ENCODE data around the gene GNPDA1.

GNPDA1 gene

DNA sequence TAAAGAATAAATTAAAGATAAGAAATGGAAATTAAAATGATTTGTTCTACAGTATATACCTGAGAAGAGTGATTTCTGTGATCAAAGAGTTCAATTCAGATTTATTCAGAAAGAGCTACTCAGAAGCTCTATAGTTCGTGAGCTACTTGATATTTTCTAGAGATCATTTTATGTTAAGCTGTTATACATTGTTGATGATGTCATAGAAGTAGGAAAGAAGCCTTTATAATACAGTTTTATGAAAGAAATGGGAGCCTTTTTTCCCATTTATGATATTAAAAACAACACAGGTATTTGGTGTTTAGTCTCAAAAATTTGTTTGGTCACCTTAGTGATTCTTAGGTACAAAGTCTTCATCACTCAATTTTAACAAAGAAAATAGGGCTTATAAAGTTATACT lies 23.1 kb downstream of the GNPDA1 start:
- no peak for DNase-seq

DNA sequence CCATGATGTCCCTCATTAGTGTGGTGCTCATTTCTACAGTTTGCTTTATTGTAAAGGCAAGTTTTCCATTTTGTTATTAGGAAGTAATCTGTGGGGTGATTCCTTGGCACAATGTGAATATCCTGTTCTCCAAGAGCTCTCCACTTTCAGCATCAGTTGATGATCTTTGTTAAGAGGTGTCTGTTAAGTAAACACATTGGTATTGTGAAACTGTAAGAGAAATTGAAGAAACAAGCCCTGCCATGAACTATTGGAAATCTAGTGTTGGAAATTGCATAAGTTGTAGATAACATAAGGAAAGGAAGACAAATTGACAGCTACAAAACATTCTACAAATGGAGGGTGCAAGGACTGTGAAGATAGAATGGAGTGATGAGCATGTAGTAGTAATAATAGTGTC lies 26.8 kb downstream of the GNPDA1 start:
- no peak for DNase-seq

DNA sequence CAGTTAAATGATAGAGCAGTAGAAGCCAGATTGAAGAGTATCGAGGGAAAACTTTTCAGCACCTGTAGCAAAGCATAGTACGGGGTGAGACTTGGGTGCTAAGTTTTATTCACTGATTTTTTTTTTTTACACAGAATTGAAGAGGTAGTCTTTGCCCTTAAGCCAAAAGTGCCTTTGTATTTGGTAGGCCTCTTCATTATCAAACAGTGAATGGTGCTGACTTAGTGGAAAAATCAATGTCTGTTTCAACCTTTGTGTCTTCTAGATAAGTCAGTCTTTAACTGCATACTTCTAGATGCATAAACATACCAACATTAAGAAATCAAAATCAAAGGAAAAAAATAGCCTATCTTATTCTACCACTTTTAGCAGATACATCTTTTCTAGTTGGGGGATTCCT lies 30.2 kb downstream of the GNPDA1 start:
- no peak for DNase-seq

DNA sequence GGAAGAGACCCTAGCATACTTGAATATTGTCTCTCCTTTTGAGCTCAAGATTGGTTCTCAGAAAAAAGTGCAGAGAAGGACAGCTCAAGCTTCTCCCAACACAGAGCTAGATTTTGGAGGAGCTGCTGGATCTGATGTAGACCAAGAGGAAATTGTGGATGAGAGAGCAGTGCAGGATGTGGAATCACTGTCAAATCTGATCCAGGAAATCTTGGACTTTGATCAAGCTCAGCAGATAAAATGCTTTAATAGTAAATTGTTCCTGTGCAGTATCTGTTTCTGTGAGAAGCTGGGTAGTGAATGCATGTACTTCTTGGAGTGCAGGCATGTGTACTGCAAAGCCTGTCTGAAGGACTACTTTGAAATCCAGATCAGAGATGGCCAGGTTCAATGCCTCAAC lies 34.4 kb downstream of the GNPDA1 start:
- DNase-seq = no peak

DNA sequence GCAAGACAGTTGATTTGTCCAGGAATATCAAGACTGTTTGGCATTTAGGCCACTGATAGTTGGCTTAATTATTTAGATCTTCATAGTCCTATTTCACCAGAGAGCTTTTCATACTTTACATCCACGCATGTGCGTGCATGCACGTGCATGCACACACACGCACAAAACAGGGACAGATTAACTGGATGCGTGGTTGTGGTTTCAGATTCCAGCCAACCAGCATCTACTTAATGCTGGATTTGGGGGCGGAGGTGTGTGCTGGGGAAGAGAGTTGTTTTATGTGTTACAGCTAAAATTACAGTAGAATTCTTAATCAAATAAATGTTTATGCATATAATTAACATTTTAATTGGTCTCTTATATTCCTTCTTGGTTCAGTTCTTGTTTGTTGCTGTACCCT lies 36.7 kb downstream of the GNPDA1 start:
- DNase-seq = no peak

DNA sequence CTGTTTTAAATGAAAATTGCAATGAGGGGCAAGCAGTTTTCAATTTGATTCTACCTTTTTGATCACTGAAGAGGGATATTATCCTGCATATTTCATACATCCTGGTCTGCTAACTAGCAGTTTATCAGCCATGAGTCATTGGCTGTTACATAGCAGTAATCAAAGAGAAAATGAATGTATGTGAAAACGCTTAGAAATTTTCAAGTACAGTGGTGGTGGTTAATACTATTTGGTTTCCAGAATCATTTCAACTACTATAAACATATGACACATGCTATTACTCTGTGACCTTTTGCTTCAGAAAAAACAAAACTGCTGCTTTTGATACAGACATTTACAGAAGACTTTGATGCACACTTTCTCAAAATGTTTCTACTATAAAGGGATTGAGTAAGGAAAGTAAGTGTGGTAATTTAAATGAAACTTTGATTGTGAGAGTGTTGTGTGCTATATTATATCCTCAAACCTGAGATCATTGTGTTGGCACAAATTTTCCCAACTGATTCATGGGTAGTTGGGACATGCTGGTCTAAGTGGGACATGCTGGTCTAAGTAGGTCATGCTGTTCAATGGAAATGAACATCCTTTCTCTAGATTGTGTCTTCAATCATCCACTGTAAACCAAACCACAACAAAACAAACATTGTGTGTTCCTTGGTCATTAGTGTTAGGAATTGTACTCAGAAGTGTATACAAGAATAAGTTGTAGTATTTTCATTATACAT lies 38.8 kb downstream of the GNPDA1 start:
- DNase-seq = no peak

DNA sequence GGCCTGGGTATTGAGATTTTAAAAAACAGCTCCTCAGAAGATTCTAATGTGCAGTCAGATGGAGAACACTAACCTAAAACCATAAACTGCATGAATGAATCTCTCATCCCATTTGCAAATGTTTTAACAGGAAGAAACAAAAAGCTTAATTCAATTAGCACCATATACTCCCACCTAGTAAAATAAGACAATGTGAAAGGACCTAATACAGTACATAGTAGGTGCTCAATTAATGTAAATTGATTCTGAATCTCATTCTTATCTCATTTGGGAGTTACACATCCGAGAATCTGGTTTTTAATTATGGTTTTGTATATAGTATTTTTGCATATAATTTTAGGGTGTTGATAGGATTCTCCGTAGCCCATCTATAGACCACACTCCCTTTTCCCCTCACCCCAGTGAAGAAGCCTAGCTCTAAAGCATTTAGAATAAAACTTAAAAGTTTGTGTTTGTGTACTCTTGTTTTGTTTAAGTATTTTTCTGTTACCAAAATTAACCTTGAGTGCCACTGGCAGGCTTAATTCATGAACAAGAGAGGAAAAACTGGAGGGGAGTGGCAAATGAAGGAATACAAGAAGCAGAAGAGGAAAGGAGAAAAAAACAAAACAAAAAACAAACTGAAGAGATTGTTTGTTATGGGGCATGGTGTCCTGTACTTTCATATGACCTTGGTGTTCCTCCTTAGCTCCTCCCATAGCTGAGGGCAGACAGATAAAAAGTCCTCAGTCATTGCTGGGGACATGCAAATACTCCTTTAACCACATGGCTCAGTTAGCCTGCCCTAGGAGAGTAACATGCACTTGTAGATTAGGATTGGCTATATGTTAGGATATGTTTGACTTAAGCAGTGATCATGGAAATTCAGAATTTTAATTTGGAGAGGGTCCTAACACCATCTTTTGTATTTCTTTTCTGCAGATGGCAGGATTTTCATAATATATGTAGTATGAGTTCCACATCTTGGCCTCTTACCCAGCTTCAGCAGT lies 42.8 kb downstream of the GNPDA1 start:
- peak; percentile 68 to 81 for DNase-seq

DNA sequence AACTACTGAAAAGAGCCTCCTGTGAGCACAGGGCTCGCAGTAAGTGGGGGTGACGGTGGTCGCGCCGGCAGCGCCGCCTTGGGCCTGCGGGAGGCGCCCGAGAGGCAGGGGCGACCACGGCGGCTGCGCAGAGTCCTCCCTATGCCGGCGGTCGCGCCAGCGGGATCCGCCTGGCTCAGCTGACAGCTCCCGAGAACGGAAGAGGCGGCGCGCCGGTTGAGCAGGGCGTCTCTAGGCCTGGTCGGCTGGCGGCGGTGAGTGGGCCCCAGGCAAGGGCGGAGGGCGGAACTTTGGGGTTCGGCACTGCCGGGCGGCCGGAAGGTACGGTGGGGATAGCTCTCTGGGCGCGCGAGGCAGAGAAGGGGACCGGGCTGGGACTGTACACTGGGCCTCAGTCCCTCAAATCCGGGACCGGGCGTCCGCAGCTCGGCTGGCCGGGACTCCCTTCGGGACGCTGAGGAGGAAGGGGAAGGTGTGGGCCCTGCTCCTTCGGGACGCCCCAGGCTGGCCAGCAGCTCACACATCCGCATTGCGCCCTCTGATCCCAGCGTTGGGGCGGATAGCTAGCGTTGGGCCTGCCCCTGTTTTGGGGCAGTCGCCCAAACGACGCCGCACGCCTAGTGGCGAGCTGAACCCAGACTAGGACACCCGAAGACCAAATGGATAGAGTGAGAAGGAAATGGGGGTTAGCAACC lies 43.8 kb downstream of the GNPDA1 start, which contains the start of gene RNF14:
Gene RNF14 (plus strand): TSS at position 192 of the 695 bp plus-strand sequence. CDS start 4,484 bp downstream, outside the sequence.
- DNase-seq = peak; percentile 90 to 94

DNA sequence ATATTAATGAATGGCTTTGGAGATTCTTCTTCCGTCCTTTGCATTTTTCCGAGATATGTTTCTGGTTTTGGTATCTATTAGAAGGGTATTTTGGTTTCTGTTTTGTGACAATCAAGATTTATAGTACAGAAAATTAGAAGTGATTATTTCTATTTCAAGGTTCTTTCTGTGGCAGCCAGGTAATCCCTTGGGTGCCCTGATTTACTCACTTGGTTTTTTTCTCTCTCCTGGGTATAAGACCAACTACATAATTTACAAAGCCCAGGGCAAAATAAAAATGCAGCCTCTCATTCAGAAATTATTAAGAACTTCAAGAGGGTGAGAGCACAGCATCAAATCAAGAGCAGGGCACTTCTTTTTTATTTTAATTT lies 45.9 kb downstream of the GNPDA1 start:
- no peak for DNase-seq

DNA sequence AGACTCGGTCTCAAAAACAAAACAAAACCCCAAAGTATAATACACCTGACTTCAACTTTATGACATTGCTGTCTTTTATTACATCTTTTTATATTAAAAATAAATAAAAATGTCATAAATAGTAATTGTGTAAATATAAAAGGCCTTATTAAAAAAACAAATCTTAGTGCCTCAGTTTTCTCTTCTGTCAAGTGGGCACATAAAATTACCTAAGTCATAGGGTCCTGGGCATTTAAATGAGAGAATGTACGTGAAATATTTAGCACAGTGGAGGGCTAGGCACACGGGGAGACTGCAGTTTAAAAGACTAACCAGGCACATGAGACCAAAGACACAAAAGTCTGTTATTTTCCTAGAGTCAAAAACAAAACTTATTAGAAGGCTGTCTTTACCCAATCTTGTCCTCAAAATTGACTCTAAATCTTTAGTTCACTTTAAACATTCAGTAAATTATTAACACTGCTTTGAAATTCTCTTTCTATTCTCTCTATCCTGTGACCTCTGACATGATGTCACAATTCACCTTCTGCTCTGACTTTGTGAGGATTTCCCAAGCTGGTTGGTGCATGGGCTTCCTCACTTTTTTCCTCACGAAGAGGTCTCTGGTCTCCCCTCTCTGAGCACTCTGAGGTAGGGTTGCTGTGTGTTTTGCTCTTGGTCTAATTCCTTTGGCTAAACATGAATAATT lies 46.4 kb downstream of the GNPDA1 start:
- DNase-seq = no peak

DNA sequence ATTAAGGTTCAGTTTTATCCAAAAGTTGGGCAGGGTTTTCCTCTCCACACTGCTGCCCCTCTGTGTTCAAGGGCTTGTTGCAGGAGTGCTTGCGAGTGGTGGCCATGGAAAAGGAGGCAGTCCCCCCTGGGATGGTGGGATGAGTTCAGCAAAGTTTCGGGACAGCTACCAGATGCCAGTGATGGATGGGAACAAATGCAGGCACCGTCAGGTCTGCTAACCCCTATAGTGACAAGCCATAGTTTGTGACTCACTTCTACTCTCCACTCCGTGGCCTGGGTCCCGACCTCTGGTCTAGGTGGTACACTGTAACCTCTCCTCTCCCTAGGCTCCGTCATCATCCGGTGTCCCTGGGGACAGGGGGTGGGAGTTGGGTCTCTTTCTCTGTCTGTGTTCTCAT lies 47.8 kb downstream of the GNPDA1 start:
- DNase-seq = no peak

DNA sequence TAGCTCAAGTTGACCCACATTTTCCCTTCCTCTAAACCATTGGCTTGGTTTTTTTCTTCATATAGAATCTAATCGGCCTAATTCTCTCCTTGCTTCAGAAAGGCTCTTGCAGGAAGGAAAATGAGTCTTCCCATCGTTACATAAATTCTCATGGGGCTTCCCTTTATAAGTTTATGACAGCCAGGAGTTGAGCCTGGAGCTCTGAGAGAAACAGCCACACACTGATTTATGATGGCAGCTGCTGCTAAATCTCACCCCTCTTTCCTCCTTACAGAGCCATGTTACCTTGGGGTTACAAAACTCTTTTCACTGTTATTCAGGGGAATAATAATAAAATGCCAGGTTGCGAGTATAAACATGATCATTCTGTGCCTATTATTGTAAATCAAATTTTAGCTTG lies 49.1 kb downstream of the GNPDA1 start:
- no peak for DNase-seq

DNA sequence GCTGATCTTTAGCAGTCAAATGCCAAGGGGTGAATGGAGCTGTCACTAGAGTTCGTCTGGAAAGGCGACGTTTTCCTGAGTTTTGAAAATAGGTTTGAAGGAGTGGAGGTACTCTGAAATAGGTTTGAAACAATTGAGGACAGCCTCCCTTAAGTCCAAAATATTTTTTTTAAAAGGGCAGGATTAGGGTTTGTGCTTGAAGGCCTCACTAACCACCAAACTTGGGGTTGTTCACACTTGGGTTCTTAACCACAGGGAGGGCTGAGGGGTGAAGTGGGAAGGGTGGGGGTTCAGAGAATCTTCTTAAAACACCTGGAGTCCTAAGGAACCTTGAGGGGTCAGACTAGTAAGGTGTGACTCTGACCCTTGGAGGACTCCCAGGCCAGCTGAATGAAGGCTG lies 51.4 kb downstream of the GNPDA1 start:
- DNase-seq = no peak

DNA sequence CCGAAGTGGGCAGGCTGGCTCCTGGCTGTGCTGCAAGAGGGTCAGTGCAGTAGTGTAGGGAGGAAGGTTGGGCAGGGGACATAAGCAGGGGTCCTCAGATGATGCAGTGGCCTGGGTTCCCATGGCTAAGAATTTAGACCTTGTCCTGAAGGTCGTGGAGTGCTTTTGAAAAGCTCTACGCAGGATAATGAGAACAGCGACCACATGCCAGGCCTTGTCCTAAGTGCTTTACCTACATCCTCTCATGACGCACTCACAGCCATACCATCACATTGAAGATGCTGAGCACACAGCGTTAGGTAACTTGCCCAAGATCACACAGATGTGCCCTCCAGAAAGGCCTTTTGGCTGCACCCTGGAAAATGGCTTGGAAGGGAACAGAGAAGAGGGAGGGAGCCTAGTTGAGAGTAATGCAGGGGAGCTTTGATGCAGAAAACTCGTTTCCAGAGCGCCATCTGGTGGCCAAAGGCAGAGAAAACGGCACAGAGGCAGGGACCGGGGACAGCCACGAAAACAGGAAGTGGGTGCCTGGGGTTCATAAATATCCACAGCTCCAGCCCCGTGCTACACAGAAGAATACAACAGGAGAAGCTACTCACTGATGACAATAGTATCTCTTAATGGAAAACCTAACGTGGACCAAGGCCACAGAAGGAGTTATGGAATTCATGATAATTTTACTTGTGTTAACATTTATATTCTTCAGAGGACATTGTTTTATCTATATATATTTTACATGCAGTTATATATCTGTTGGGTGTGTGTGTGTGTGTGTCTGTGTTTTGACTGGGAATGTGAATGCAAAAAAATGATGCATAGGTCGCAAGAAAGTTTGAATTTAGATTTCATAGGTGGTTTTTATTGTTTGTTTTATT lies 52.1 kb downstream of the GNPDA1 start:
- peak; percentile 86 to 88 for DNase-seq

DNA sequence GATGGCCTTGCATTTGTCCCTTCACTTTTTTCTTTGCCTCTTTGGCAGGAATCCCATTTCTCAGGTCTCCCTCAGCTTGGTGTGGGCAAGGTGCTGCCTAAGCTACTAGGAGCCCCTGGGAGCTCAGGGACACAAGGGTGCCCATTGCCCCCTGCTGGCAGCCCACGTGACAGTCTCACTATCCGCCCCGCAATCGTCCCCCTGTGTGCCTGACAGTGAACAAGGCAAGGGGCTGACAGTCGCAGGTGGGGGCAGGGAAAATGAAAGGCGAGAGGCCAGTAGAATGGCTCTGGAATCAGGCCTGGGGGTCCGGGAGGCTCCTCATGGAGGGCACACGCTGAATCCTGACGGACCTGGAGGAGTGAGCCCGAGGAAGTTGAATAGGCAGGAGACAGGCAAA lies 52.8 kb downstream of the GNPDA1 start:
- peak; percentile 10 to 11 for DNase-seq

DNA sequence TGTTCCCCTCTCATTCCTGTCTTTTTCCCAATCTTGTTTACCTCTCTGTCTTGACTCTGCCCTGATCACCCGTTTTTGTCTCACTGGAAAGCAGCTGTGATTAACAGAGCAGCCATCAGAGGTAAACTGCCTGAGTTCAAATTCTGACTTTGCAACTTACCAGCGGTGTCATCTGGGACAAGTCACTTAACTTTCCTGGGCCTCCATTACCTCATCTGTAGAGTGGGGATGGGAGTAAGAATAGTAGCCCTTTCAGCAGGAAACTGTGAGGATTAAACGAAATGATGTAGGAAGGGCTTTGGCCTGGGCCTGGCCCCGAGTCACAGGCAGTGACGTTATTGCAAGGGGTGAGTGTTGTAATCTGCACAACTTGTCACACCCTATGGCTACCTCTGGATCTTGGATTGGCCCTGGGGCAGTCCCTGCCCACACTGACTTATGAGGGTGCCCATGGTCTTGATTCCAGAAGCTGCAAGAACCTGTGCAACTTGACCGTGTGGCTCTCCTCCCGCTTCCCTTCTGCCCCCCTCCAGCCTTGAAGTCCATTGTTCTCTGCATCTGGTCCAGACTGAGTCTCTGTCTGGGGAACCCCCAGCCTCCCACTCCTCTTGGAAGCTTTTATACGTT lies 54.2 kb downstream of the GNPDA1 start:
- peak; percentile 69 to 76 for DNase-seq

DNA sequence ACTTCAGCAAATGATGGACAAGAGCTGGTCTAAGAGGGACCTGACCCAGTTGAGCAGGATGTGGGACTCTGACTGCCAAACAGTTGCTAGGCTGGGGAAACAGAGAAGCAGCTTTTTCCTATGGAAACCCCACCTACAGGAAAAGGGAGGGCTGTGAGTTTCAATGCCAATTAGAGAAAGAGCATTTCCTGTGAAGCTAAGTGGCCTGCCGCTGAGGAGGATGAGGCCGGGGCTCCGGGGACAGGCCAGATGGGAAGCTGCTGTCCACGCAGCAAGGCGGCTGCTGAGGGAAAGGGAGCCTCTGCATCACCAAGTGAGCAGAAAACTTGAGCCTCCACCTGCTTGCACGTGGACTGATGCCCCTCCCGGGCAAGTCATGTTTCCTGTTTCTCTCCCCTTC lies 54.7 kb downstream of the GNPDA1 start, which contains the start of gene PCDH12:
Gene PCDH12 (minus strand): TSS at position 90 of the 400 bp plus-strand sequence. CDS start 351 bp downstream, outside the sequence.
- peak; percentile 43 to 50 for DNase-seq

DNA sequence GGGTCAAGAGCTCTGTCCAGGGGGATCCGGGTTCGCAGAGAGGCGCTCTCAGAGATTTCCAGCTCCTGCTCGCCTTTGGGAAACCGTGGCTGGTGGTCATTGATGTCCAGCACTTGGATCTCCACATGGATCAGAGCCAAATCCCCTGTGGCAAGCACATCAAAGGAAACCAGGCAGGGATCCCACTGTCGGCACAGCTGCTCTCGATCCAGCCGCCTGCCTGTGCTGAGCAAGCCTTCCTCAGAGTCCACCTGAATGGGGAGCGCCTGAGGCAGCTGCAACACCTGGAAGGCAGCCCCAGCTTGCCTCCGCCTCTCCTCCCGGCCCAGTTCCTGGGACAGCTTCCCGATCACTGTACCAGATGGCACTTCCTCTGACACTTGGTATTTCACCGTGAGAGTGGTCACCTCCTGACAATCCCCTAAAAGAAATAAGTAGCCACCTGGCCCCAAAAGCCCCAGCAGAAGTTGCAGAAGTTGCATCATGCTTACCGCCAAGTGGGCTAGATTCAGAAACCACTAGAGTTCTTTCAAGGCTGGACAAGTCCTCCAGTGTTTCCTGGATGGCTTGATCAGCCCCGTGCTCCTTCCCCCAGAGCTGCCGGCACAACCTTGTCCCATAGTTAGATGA lies 55.3 kb downstream of the GNPDA1 start:
- peak; percentile 34 to 43 for DNase-seq

DNA sequence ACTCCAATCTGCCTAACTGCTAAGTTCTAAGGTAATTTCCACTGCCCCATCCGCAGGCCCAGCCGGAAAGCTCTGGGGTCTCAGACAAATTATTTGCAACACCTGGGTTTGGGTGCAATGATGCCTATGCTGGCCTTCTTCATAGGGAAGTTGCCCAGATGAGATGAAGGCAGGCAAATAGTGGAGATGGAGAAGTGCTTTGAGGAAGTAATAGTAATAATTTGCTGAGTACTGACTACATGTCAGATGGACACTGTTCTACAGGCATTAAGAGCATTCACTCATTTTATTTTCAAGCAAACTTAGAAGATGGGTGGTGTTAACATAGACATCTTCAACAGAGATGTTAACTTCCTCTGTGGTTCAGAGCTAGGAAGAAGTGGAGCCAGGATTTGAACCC lies 58.6 kb downstream of the GNPDA1 start:
- DNase-seq = peak; percentile 58 to 59

DNA sequence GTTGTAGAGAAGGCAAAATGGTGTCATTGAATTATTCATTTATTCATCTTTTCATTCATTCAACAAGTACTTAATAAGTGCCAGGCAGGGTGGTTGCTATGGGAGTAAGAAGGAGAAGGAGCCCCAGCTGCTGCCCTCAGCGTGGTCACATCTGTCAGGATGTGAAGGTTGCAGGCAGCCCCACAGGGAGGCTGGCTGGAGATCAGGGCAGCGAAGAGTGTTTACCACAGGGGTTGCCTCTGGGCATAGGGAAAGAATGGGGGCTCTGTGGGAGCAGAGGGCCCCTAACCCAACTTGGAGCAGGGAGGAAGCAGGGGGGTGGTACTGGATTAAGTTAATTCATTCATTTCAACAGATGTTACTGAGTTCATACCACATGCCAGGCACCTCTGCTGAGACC lies 60.8 kb downstream of the GNPDA1 start:
- DNase-seq = peak in 1 of 2 experiments; percentile 14
